H9 (cell line): ENCODE measurements around the gene FAM200C. TPM values are rescaled to one million over a fixed set of nuclear protein-coding genes. Genes with fewer than 3 reads are reported as not detected.

ENCODE experiments used
- DNase-seq: peaks from one replicate; pipeline ENCODE4 v3.0.0-alpha.2; 2017
- H2AFZ ChIP-seq: one replicate; pipeline ENCODE4 v1.6.1; 2013; ENCODE audit warnings: mild to moderate bottlenecking, low read length, control low read depth, moderate library complexity
- H2AK5ac ChIP-seq: 2 replicates; pipeline ENCODE4 v1.6.1; 2013; ENCODE audit warnings: low read length, control low read depth, mixed read lengths; ENCODE audit not compliant: insufficient read length
- H2BK120ac ChIP-seq: one replicate; pipeline ENCODE4 v1.6.1; 2013; ENCODE audit warnings: low read depth, mild to moderate bottlenecking, low read length, control low read depth, inconsistent platforms; ENCODE audit not compliant: poor library complexity, severe bottlenecking
- H2BK12ac ChIP-seq: 2 replicates; pipeline ENCODE4 v1.6.1; 2013; ENCODE audit warnings: low read length, control low read depth, mixed read lengths, low read depth; ENCODE audit not compliant: insufficient read length
- H2BK15ac ChIP-seq: 2 replicates; pipeline ENCODE4 v1.6.1; 2013; ENCODE audit warnings: low read depth, low read length, control low read depth
- H2BK20ac ChIP-seq: one replicate; pipeline ENCODE4 v1.6.1; 2013; ENCODE audit warnings: low read depth, mild to moderate bottlenecking, low read length, control low read depth, inconsistent platforms; ENCODE audit not compliant: poor library complexity, severe bottlenecking
- H2BK5ac ChIP-seq: 2 replicates; pipeline ENCODE4 v1.6.1; 2013; ENCODE audit warnings: low read length, control low read depth, mixed read lengths; ENCODE audit not compliant: insufficient read length
- H3K14ac ChIP-seq: 2 replicates; pipeline ENCODE4 v1.6.1; 2013; ENCODE audit warnings: low read length, control low read depth; ENCODE audit not compliant: insufficient read depth
- H3K18ac ChIP-seq: 2 replicates; pipeline ENCODE4 v1.6.1; 2013; ENCODE audit warnings: low read depth, mild to moderate bottlenecking, mixed read lengths, low read length, control low read depth; ENCODE audit not compliant: insufficient read length
- H3K23ac ChIP-seq: 2 replicates; pipeline ENCODE4 v1.6.1; 2013; ENCODE audit warnings: low read length, control low read depth, mixed read lengths, low read depth; ENCODE audit not compliant: insufficient read length
- H3K23me2 ChIP-seq: 2 replicates; pipeline ENCODE4 v1.6.1; 2013; ENCODE audit warnings: low read depth, mild to moderate bottlenecking, mixed read lengths, low read length, control low read depth; ENCODE audit not compliant: insufficient read length, poor library complexity, severe bottlenecking
- H3K27ac ChIP-seq: 2 replicates; pipeline ENCODE4 v1.5.1; 2013; ENCODE audit warnings: low read length, control low read depth, mixed read lengths, low read depth; ENCODE audit not compliant: insufficient read length
- H3K27me3 ChIP-seq: 2 replicates; pipeline ENCODE4 v1.6.1; 2013; ENCODE audit warnings: low read length, control low read depth, inconsistent platforms; ENCODE audit not compliant: insufficient read depth
- H3K4ac ChIP-seq: 2 replicates; pipeline ENCODE4 v1.6.1; 2013; ENCODE audit warnings: low read depth, mild to moderate bottlenecking, control low read depth, inconsistent platforms, low read length, moderate library complexity
- H3K4me1 ChIP-seq: 2 replicates; pipeline ENCODE4 v1.6.1; 2013; ENCODE audit warnings: low read length, control low read depth, inconsistent platforms; ENCODE audit not compliant: insufficient read depth
- H3K4me2 ChIP-seq: 2 replicates; pipeline ENCODE4 v1.6.1; 2013; ENCODE audit warnings: low read length, control low read depth, mixed read lengths; ENCODE audit not compliant: insufficient read length, insufficient read depth
- H3K56ac ChIP-seq: 2 replicates; pipeline ENCODE4 v1.6.1; 2013; ENCODE audit warnings: low read depth, mild to moderate bottlenecking, mixed read lengths, low read length, control low read depth; ENCODE audit not compliant: insufficient read length
- H3K79me1 ChIP-seq: 2 replicates; pipeline ENCODE4 v1.6.1; 2013; ENCODE audit warnings: low read depth, mild to moderate bottlenecking, moderate library complexity, low read length, control low read depth, inconsistent platforms; ENCODE audit not compliant: insufficient read depth, poor library complexity, severe bottlenecking
- H3K79me2 ChIP-seq: 2 replicates; pipeline ENCODE4 v1.6.1; 2013; ENCODE audit warnings: low read length, control low read depth, inconsistent platforms; ENCODE audit not compliant: insufficient read depth
- H3K9ac ChIP-seq: 2 replicates; pipeline ENCODE4 v1.6.1; 2013; ENCODE audit warnings: low read length, control low read depth, mixed read lengths; ENCODE audit not compliant: insufficient read length; ENCODE audit errors: extremely low read depth
- H3K9me3 ChIP-seq: one replicate; pipeline ENCODE4 v1.6.1; 2013; ENCODE audit warnings: low read depth, low read length, inconsistent platforms; ENCODE audit not compliant: control insufficient read depth
- H3T11ph ChIP-seq: one replicate; pipeline ENCODE4 v1.6.1; 2013; ENCODE audit warnings: mild to moderate bottlenecking, low read length, control low read depth, inconsistent platforms
- H4K20me1 ChIP-seq: one replicate; pipeline ENCODE4 v1.6.1; 2013; ENCODE audit not compliant: control insufficient read depth, insufficient read length, insufficient read depth
- H4K5ac ChIP-seq: 2 replicates; pipeline ENCODE4 v1.6.1; 2013; ENCODE audit warnings: low read depth, mild to moderate bottlenecking, mixed read lengths, low read length, control low read depth; ENCODE audit not compliant: insufficient read length
- H4K8ac ChIP-seq: replicated peaks from 2 replicates; pipeline ENCODE4 v1.6.1; 2013; ENCODE audit warnings: low read length, control low read depth, mixed read lengths, low read depth; ENCODE audit not compliant: insufficient read length
- H4K91ac ChIP-seq: 2 replicates; pipeline ENCODE4 v1.6.1; 2013; ENCODE audit warnings: low read depth, mild to moderate bottlenecking, moderate library complexity, mixed read lengths, low read length, control low read depth; ENCODE audit not compliant: insufficient read length
- H3K27ac Mint-ChIP-seq, 3 experiments: 2 replicates in 2 of 3; 3 replicates in 1 of 3; pipeline ENCODE4 v1.8.0; 2020 to 2021; ENCODE audit warnings: mixed read lengths in 3 of 3, mild to moderate bottlenecking in 1 of 3, moderate library complexity in 1 of 3
- H3K27me3 Mint-ChIP-seq: 2 replicates; pipeline ENCODE4 v1.8.0; 2021; ENCODE audit warnings: low read depth, mild to moderate bottlenecking, moderate library complexity, mixed read lengths
- H3K36me3 Mint-ChIP-seq, 3 experiments: 2 replicates in 2 of 3; 3 replicates in 1 of 3; pipeline ENCODE4 v1.8.0; 2020 to 2021; ENCODE audit warnings: low read depth in 3 of 3, mixed read lengths in 3 of 3; ENCODE audit not compliant: insufficient read depth in 1 of 3
- H3K4me1 Mint-ChIP-seq, 2 experiments: 2 replicates each; pipeline ENCODE4 v1.8.0; 2020; ENCODE audit warnings: mixed read lengths in 2 of 2
- H3K4me3 Mint-ChIP-seq, 2 experiments: 2 replicates in 1 of 2; 3 replicates in 1 of 2; pipeline ENCODE4 v1.8.0; 2020 to 2021; ENCODE audit warnings: mild to moderate bottlenecking in 2 of 2, mixed read lengths in 2 of 2, moderate library complexity in 1 of 2
- H3K9me3 Mint-ChIP-seq, 2 experiments: 2 replicates in 1 of 2; 3 replicates in 1 of 2; pipeline ENCODE4 v1.8.0; 2020; ENCODE audit warnings: mild to moderate bottlenecking in 2 of 2, mixed read lengths in 2 of 2, moderate library complexity in 1 of 2
- CTCF ChIP-seq: fragments of 200-600 bp; sonication (generic); conservative IDR thresholded peaks from 3 replicates; pipeline ENCODE4 v1.8.0; 2021; ENCODE audit warnings: antibody characterized with exemption, mild to moderate bottlenecking
- WGBS: extraction: QIAGEN DNeasy Blood & Tissue Kit; methylation state at CpG from one replicate; pipeline ENCODE4 v1.1.7; 2013; ENCODE audit warnings: missing lambda C conversion rate, low lambda C conversion rate, mixed read lengths; ENCODE audit not compliant: insufficient read length; ENCODE audit errors: extremely low coverage; 5-methylcytosine and 5-hydroxymethylcytosine counted together
- total RNA-seq: library from RNA; stranded (reverse); gene quantifications from 2 replicates; pipeline ENCODE4 v1.2.1, GENCODE V29; 2021

FAM200C gene
- total RNA-seq, 1 experiment from 2014 or later = 4.3 TPM

- no peaks in the 10 kb centered on the region for H3K9me3 ChIP-seq
- H3K79me2 ChIP-seq = peaks cover 9% of the 10 kb centered on the region; the same call in 1 of the 2 replicates
- no peak within 1 kb of the TSS for H4K5ac ChIP-seq
- H3K23me2 ChIP-seq = peaks cover 5% of the 10 kb centered on the region
- no peak within 1 kb of the TSS for H2BK5ac ChIP-seq
- Mint-ChIP-seq H3K36me3 (peaks cover 11 to 13% (median 11%) of the 10 kb centered on the region in 3 experiments; a peak in 6 of 7 replicates), H3K27me3 (no peaks in the 10 kb centered on the region), H3K9me3 (no peaks in the 10 kb centered on the region), H3K4me3 (peak within 1 kb of the TSS; percentile 96 to 97), H3K4me1 (peaks cover 34 to 41% of the 10 kb centered on the region in 2 experiments), H3K27ac (peak within 1 kb of the TSS; percentile 98 to 99 (median 99))
- no peak within 1 kb of the TSS for H2BK120ac ChIP-seq
- H3K27ac ChIP-seq = peak within 1 kb of the TSS; percentile 89
- peak within 1 kb of the TSS; percentile 45 for H3T11ph ChIP-seq
- H3K4me1 ChIP-seq = peaks cover 8% of the 10 kb centered on the region; the same call in 1 of the 2 replicates
- no peak for TF ChIP-seq CTCF
- no peak within 1 kb of the TSS for H4K91ac ChIP-seq
- no peak within 1 kb of the TSS for H3K18ac ChIP-seq
- H3K4ac ChIP-seq = no peak within 1 kb of the TSS
- peak; percentile 95 for DNase-seq
- H2AK5ac ChIP-seq = no peak within 1 kb of the TSS
- peaks cover 3% of the 10 kb centered on the region for H3K79me1 ChIP-seq
- no peak within 1 kb of the TSS for H2BK20ac ChIP-seq
- WGBS = no CpG with 5 or more reads among the region's 48 CpGs
- no peaks in the 10 kb centered on the region for H4K20me1 ChIP-seq
- no peak within 1 kb of the TSS for H3K56ac ChIP-seq
- H3K9ac ChIP-seq = peak within 1 kb of the TSS; percentile 81
- 0 out of 2 replicates have a peak within 1 kb of the TSS, but pooled peaks have one; percentile 39 for H3K14ac ChIP-seq
- no peak within 1 kb of the TSS for H2AFZ ChIP-seq
- H3K4me2 ChIP-seq = peak within 1 kb of the TSS; percentile 68
- no peak within 1 kb of the TSS for H2BK15ac ChIP-seq
- no peaks in the 10 kb centered on the region for H3K27me3 ChIP-seq
- H4K8ac ChIP-seq = no peak within 1 kb of the TSS
- no peak within 1 kb of the TSS for H2BK12ac ChIP-seq
- no peak within 1 kb of the TSS for H3K23ac ChIP-seq
Observed at GRCh38 chr5:160418561-160419457, 19.0 kb upstream of the FAM200C start, which contains the start of gene SLU7. SLU7 (minus strand) TSS chr5:160419081; CDS start chr5:160415294, 3,787 bp downstream.
